Effector memory CD4-positive, alpha-beta T cell (primary cell): ENCODE results near the gene GALNT2.

Source experiments
- DNase-seq, 3 donors: peaks; one replicate each; pipeline ENCODE4 v3.0.0-alpha.2; 2020
- H3K27ac ChIP-seq: 2 replicates; pipeline ENCODE4 v1.7.0; 2013; ENCODE audit warnings: mild to moderate bottlenecking, low read length, moderate library complexity; ENCODE audit not compliant: insufficient read depth, poor library complexity, severe bottlenecking
- H3K27me3 ChIP-seq: replicated peaks from 2 replicates; pipeline ENCODE4 v1.7.0; 2013; ENCODE audit warnings: mild to moderate bottlenecking, low read length; ENCODE audit not compliant: insufficient read depth, control insufficient read depth, poor library complexity, severe bottlenecking
- H3K36me3 ChIP-seq: 2 replicates; pipeline ENCODE4 v1.7.0; 2013; ENCODE audit warnings: mild to moderate bottlenecking, low read length, moderate library complexity; ENCODE audit not compliant: control insufficient read depth, insufficient read depth
- H3K4me1 ChIP-seq: 2 replicates; pipeline ENCODE4 v1.7.0; 2013; ENCODE audit warnings: low read length, mild to moderate bottlenecking; ENCODE audit not compliant: control insufficient read depth, insufficient read depth, poor library complexity, severe bottlenecking
- H3K4me3 ChIP-seq: 2 replicates; pipeline ENCODE4 v1.7.0; 2013; ENCODE audit warnings: low read length, low read depth, mild to moderate bottlenecking; ENCODE audit not compliant: insufficient read depth, poor library complexity, severe bottlenecking
- H3K9me3 ChIP-seq: 2 replicates; pipeline ENCODE4 v1.7.0; 2013; ENCODE audit warnings: mild to moderate bottlenecking, low read length, moderate library complexity; ENCODE audit not compliant: control insufficient read depth

The GALNT2 gene

DNA sequence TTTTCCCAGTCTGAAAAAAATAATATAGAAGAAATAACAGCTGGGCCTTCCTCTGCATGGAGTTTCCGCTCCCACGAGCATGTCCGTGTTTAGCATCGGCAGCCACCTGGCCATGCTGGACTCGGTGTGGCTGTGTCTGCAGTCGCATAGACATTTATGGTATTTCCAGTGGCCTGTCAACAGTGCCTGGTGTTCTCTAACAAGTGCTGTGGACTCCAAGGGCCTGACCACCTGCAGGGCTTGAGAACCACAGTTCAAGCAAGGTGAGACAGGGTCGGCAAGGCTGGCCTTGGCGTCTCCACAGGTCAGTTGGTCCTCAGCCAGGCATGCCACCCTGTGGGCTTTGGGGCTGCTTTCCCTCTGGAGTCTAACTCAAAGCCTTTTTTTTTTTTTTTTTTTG is 234.3 kb downstream of the GALNT2 start:
- no peak overlapping the region for H3K27ac ChIP-seq
- no peaks in the 10 kb centered on the region for H3K4me1 ChIP-seq
- no peaks in the 10 kb centered on the region for H3K36me3 ChIP-seq
- DNase-seq = no peak
- H3K4me3 ChIP-seq = no peak overlapping the region
- no peaks in the 10 kb centered on the region for H3K27me3 ChIP-seq
- H3K9me3 ChIP-seq = no peaks in the 10 kb centered on the region

DNA sequence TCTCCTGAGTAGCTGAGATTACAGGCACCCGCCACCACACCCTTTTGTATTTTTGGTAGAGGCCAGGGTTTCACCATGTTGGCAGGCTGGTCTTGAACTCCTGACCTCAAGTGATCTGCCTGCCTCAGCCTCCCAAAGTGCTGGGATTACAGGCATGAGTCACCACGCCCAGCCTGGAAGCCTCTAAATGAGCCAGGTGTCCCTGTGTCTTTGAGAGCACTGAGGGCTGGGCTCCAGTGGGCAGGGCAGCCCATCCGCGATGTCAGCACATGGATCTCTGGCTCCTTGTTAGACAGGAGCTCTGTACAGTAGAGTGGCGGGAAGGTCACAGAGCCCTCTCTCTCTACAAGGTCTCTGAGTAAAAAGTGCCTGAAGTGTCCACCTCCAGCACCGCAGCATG is 234.8 kb downstream of the GALNT2 start:
- no peaks in the 10 kb centered on the region for H3K4me1 ChIP-seq
- H3K27ac ChIP-seq = no peak overlapping the region
- H3K27me3 ChIP-seq = no peaks in the 10 kb centered on the region
- no peak for DNase-seq
- no peak overlapping the region for H3K4me3 ChIP-seq
- no peaks in the 10 kb centered on the region for H3K9me3 ChIP-seq
- no peaks in the 10 kb centered on the region for H3K36me3 ChIP-seq

DNA sequence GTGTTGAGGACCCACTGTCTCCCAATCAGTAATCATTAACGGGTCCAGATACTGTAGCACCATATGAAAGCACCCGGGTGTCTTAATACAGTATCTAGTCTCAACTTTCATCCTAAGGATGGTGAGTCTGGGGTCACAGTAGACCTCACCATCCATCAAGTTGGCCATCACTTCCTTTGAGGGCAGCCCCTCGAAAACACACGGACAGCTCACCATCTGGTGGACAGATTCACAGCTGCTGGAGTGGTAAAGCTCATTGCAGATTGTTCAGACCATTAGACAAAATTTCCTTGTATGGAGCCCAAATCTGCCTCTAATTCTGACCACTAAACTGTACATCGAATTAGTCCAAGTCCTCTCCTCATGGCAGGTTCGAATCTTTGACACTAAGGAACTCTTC is 236.0 kb downstream of the GALNT2 start:
- no peak for DNase-seq

DNA sequence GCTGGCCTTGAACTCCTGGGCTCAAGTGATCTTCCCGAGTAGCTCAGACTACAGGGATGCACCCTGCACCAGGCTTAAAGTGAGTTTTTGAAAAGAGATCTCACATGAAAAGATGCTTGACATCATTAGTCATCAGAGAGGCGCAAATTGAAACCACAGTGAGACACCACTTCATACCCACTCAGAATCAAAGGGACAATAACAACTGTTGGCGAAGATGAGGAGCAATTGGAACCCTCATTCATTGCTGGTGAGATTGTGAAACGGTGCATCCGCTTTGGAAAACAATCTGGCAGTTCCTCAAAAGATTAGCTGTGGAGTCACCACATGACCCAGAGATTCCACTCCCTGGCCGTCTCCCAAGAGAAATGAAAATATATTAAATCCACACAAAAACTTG is 236.8 kb downstream of the GALNT2 start:
- Histone ChIP-seq H3K9me3 (no peaks in the 10 kb centered on the region), H3K27me3 (no peaks in the 10 kb centered on the region), H3K27ac (no peak overlapping the region), H3K4me3 (no peak overlapping the region), H3K4me1 (no peaks in the 10 kb centered on the region), H3K36me3 (no peaks in the 10 kb centered on the region)
- no peak for DNase-seq

More for the DNA sequence above, 236.0 kb downstream of the GALNT2 start:
- no peaks in the 10 kb centered on the region for H3K4me1 ChIP-seq
- no peaks in the 10 kb centered on the region for H3K9me3 ChIP-seq
- no peaks in the 10 kb centered on the region for H3K36me3 ChIP-seq
- no peaks in the 10 kb centered on the region for H3K27me3 ChIP-seq
- H3K4me3 ChIP-seq = no peak overlapping the region
- H3K27ac ChIP-seq = no peak overlapping the region

DNA sequence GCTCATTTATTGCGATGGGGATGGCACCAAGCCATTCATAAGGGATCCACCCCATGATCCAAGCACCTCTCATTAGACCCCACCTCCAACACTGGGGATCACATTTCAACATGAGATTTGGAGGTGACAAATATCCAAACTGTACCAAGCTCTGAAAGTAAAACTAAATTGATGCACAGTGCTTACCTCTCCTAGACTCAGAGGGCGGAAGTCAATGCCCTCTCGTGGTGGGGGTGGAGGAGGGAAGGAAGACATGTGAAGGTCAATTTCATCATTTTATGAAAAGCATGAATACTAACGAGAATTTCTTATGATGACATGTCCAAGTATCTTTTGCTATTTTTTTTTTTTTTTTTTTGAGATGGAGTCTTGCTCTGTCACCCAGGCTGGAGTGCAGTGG is 239.1 kb downstream of the GALNT2 start:
- H3K9me3 ChIP-seq = no peaks in the 10 kb centered on the region
- no peaks in the 10 kb centered on the region for H3K27me3 ChIP-seq
- H3K4me1 ChIP-seq = no peaks in the 10 kb centered on the region
- no peak for DNase-seq
- no peak overlapping the region for H3K27ac ChIP-seq
- no peak overlapping the region for H3K4me3 ChIP-seq
- no peaks in the 10 kb centered on the region for H3K36me3 ChIP-seq

DNA sequence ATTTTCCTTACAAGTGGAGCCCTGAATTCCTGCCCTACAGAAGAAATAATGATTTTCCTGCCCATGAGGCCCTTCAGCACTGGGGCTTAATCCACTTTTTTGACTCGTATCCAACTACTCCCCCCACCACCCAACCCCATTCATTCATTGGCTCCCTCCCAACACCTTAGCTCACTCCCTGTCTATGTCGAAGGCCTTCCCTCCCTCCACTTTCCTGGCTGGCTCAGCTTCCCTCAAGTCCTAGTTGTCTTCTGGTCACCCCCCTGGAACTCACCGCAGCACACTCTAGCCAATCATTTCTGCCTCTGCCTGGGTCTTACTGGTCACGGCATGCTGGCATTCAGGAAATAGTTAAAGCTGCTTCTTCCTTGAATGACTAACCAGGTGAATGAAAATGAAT is 240.2 kb downstream of the GALNT2 start:
- Histone ChIP-seq H3K4me3 (no peak overlapping the region), H3K9me3 (no peaks in the 10 kb centered on the region), H3K4me1 (no peaks in the 10 kb centered on the region), H3K36me3 (no peaks in the 10 kb centered on the region), H3K27ac (no peak overlapping the region), H3K27me3 (no peaks in the 10 kb centered on the region)
- no peak for DNase-seq

DNA sequence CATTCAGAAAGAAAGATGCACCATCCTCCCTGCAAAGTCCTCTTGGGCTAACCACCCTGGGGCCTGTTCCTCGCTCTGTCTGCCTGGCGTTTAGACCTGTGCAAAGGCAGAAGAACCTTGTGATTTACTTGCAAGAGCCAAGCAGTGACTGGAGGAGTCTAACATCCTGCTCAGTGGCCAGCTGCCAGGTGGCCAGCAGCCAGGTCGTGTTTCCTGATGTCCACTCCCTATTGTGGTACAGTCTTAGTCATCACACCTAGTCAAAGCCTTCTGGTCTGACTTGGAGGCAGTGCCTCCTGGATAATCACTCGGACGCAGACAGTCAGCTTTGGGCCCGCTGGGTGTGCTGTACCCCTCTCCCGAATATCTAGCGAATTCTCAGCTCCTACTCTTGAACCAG is 241.0 kb downstream of the GALNT2 start:
- H3K4me3 ChIP-seq = no peak overlapping the region
- H3K27ac ChIP-seq = no peak overlapping the region
- no peaks in the 10 kb centered on the region for H3K27me3 ChIP-seq
- no peaks in the 10 kb centered on the region for H3K4me1 ChIP-seq
- no peak for DNase-seq
- H3K36me3 ChIP-seq = no peaks in the 10 kb centered on the region
- no peaks in the 10 kb centered on the region for H3K9me3 ChIP-seq

DNA sequence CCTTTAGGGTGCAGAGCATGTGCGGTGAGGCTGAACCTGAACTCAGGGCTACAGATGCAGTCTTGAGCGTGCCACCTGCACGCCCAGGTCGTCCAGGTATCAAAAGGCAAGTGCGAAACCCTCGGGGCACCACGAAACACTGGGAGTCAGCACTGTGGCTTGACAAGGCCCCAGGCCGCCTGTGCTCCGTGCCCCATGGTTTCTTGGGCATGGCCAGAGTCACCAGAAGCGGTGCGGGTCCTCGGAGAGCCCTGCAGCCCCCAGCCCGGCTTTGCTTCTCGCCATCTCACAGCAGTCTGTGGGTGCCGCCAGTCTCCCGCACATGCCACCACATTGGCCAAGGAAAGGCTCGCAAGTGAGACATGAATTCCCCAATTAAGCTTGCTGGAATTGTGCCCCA is 241.8 kb downstream of the GALNT2 start:
- H3K9me3 ChIP-seq = no peaks in the 10 kb centered on the region
- DNase-seq = no peak
- H3K27me3 ChIP-seq = no peaks in the 10 kb centered on the region

DNA sequence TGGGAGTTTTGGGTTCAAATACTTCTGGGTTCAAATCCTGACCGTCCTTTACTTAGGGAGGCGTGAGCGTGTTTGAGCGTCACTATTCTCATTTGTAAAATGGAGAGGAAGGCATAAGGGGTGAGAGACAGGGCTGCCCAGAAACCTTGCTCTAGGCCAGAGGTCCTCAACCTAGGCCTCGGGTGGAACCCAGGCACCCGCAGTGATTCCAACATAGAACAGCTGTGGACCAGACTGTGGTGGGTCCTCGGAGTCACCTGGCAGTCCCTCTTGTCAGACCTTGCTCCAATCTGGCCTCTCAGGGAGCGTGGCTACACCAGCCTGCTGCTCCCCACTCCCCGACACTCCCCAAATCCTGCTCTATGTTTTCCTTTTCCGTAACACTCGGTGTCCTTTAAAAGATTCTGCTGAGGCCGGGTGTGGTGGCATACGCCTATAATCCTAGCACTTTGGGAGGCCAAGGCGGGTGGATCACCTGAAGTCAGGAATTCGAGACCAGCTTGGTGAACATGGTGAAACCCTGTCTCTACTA is 242.7 kb downstream of the GALNT2 start:
- H3K4me3 ChIP-seq = no peak overlapping the region
- H3K9me3 ChIP-seq = no peaks in the 10 kb centered on the region
- no peaks in the 10 kb centered on the region for H3K4me1 ChIP-seq
- H3K27me3 ChIP-seq = no peaks in the 10 kb centered on the region
- no peak for DNase-seq
- H3K36me3 ChIP-seq = no peaks in the 10 kb centered on the region
- no peak overlapping the region for H3K27ac ChIP-seq

More for the DNA sequence above, 241.8 kb downstream of the GALNT2 start:
- Histone ChIP-seq H3K36me3 (no peaks in the 10 kb centered on the region), H3K4me1 (no peaks in the 10 kb centered on the region), H3K27ac (no peak overlapping the region), H3K4me3 (no peak overlapping the region)

DNA sequence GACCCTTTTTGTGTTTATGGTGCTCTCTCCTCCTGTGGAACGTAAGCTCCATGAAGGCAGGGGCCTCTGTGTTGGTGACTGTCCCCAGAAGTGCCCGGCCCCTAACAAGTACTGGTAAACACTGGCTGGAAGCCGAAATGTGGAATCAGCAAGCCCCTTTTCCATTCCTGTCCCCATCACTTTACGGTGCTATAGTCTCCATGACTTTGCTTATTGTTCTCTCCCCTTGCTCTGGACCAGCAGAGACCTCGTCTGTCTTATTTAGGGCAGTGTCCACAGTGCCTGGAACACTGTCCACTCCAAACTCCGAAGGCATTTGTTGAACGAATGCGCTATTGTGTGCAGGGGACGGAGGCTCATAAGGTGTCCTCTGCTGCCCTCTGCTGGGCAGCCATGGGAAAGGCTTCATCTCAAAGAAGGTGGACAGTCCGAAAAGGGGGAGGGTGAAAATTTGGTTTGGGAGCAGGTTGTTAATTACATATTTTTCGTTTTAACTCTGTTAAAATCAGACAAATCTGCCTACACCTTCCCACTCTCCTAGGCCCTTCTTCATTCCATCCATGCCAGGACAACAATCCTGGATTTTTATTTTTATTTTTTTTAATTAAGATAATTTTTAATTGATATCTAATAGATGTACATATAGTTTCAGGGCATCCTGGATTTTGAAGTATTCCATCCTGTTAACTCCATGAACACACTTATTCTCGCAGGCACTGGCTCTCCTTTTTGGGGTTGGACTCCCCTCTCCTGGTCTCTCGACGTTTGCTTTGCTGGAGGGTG is 243.5 kb downstream of the GALNT2 start:
- Histone ChIP-seq H3K4me3 (no peak overlapping the region), H3K36me3 (no peaks in the 10 kb centered on the region), H3K4me1 (no peaks in the 10 kb centered on the region), H3K9me3 (no peaks in the 10 kb centered on the region), H3K27ac (no peak overlapping the region), H3K27me3 (no peaks in the 10 kb centered on the region)
- peak; percentile 24 to 51 (median 36) for DNase-seq
